Islet precursor cell (in vitro differentiated cells): Measurements from ENCODE around the gene FRMD6.

Source experiments
- DNase-seq: peaks from one replicate; pipeline ENCODE4 v3.0.0-alpha.2; 2018

The FRMD6 gene

DNA sequence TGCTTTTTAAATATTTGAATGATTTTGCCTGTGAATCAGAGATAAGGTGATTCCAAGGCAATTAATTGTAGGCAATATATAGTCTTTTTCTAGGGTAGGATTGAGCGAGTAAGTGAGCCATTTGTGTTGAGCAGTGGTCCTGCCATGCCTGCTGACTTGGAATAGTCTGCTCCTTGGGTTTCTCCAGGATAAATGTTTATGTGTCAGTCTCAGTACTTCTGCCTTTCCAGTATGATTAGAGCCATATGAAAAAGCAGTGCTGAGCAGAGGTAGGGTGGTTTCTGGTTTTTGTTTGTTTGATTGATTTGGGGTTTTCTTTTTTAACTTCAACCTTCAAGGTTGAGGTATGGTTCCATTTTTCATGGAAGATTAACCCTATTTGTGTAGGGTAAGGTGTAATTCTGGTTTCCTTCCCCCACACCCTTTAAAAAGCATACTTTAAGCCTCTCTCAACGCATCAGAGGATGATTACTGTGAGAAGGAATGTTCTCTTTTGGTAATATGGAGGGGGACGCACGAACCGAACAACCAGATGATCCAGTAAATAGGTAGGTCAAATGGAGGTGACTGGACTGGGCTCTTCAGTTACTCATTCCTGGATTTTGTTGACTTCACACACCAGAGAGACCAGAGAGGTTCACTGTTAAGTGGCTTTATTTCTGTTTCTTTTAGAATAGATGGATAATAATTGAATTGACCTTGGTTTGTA lies 22.7 kb downstream of the FRMD6 start:
- DNase-seq, result no peak

DNA sequence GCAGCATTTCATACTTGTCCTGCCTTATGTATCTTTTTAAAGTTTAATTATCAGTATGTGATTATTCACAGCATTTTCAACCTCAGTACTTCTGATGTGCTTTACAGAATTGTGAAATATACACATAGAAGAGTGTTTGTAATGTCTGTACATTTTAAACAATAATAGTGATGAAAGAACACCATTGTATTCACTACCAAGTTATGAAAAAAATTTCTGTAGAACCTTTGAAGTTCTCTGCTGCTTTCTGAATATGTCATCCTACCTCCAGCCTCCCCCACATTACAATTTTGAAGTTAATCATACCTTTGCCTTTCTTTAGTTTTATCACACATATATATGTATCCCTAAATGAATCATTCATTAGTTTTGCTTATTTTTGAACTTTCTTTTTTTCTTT lies 24.8 kb downstream of the FRMD6 start:
- DNase-seq, result no peak

DNA sequence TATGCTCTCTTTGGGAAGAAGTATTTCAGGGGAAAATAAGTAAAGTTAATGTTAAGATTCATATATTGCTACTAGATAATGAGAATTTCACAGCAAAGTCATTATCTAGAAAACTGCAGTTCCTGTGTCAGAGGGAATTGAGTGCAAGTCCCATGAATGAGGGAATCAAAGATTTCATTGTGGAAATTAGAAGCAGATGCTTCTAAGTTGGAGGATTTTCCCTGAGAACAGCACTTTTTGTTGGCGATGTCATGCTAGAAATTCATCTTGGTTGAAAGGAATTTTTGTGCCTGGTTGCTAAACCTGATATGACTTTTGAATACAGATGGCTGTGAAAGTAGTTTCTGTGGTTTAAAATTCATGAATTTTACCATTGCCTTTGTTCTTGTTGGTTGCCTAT lies 25.6 kb downstream of the FRMD6 start:
- no peak for DNase-seq

DNA sequence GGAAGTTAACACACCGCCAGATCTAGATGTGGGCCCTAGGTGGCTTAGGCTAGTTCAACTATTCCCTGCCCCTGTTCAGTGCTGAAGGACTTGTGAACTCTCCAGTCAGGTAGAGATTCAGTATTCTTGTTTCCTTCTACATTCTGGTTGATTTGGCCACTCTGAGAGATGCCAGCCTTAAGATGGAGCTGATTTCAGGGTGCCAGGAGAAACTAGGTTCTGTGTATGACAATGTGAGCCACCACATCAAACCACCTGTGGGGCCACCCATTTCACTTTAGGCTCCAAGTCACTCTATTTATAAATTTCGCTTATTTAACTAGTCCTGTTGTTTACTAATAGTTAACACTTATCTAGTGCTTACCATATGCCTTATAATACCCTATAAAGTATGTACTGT lies 26.0 kb downstream of the FRMD6 start:
- DNase-seq, result no peak

DNA sequence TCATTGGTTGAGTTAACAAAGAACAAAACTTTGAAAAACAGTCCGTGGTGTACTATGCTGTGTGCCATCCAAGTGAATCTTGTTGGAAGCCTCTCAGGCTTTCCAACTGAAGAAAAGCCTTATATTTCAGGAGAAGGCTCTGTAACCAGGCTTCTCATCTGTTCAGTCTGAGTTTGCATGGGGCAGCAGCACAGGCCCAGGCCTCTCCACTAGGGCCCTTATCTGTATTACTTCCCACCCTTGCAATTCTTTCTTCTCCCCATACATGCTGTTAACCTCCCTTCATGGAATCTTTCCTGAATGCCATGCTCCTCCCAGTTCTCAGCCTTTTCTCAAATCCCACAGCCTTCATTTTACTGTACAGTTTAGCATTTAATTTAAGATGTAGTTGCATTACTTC lies 28.3 kb downstream of the FRMD6 start:
- peak; percentile 54 for DNase-seq

DNA sequence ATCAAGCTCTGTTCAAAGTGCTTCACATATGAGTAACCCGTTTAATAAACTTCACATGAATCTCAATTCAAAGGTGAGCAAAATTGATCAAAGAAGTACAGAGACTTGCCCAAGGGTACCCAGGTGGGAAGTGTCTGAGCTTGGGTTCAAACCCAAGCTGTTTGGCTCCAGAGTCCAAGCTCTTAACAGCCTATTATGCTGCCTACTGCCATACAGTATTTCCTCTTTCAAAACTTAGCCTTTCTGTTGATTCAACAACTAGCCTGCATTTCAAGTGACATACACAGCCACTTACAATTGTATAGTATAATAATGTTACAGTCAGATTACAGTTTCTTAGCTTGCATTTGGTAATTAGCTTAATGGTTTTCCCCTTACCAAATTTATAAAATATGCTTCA lies 29.7 kb downstream of the FRMD6 start:
- DNase-seq, result no peak

DNA sequence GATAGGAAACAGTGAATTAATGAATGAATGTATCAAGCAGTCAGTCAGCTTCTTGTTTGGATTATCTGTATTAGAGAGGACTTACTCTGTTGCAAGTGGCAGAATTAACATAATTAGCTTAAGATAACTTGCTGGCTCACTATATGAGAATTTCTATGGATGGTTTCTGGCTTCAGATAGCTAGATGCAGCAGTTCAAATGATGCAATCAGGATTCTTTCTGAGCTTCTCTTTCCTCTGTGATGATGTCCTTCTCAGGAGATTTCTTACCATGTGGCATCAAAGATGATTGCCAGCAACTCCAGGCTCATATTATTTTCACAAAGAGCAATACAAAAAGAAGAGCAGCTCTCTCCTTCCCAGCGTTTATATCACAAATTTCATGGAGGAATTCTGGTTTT lies 30.7 kb downstream of the FRMD6 start:
- DNase-seq, result no peak

DNA sequence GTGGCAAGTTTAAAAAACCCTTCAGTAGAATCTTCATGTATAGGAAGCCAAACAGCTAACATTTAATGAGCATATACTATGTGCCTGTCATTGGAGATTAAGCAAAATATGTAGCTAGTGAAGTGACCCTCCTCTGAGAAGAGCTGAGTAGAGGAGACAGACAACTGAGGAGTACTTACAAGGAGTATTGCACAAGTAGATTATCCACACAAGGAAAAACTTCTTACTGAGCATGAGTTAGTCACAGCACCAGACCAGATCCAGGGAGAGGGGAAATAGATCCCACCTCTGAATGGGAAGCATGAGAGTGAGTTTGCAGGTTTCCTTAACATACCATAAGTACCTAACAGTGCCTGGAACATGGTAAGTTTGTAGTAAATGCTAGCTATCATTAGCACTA lies 33.0 kb downstream of the FRMD6 start:
- no peak for DNase-seq

DNA sequence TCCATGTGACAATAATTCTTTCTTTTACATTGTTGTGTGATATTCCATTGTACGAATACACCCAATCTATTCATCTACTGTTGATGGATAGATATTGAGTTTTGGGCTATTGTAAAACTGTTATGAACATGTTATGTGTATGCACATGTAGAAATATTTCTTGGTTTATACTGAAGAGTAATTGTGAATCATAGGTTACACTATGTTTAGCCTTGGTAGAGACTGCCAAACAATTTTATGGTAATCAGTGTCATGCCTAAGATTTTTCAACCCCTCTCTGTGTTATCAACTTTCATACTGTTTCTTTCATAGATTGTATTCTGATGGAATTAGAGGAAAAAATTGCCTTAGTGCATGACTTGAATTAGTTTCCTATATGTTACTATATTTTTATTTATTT lies 39.5 kb downstream of the FRMD6 start:
- no peak for DNase-seq

DNA sequence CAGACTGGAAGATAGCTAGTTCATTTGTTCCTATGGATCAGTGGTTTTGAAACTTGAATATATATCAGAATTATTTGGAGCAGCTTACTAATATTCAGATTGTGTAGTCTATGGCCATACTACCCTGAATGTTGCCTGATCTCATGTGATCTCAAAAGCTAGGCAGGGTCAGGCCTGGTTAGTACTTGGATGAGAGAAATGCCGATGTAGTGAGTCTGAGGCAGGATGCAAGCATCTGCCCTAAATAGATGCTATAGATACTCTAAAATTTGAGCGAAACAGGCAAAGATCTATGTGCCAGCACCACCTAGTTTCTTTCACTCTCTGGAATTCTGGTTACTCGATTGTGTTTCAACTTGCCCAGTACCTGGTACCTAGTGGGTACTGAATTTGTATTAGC lies 40.9 kb downstream of the FRMD6 start:
- DNase-seq, result no peak

DNA sequence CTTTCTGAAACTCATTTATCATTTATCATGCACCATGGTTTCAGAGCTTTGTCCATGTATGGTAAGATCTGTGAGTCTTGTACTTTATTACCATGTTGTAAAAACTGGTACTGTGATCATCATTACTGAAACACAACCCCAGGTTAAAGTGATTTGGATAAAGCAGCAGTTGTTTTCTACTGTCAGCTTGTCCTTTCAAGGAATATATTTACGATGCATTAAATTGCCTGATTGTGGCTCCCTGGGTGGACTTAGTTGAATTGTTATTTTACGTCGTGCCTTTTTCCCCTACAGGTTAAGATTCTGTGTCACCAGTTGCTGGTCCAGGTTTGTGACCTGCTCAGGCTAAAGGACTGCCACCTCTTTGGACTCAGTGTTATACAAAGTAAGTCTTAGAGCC lies 46.1 kb downstream of the FRMD6 start:
- no peak for DNase-seq

DNA sequence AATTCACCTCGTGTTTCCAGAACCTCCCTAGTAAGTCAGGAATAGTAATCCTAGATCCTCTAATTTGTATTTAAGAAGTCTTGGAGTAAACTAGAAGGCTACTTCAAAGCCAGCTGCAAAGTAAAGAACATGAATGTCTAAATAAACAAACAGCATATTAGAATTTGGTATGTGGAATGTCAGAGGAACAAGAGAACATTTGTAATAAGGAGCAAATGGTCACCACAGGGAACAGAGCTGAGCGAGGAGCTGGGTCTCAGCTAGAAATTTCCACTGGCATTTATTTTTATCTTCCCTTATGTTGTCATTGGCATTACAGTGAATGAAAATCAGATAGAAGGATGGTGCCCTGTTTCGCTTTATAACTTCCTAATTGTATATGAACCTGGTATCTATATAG lies 50.2 kb downstream of the FRMD6 start:
- no peak for DNase-seq

DNA sequence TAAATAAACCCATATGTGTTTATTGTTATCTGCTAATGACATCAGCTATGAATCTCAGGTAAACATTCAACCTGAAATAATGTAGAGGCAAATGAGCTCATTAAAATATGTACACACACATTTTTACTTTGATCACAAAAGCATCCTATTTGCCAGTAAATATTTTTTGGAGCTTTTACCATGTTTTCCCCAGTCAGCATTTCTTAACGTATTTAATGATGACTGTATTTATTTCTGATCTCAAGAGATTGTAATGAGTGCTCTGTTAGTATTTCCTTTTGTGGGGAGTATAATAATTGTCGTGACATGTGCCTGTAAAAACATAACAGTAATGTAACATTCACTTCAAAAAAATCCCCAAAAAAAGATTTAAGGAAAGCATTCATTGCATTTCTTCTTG lies 52.1 kb downstream of the FRMD6 start:
- DNase-seq, result no peak

DNA sequence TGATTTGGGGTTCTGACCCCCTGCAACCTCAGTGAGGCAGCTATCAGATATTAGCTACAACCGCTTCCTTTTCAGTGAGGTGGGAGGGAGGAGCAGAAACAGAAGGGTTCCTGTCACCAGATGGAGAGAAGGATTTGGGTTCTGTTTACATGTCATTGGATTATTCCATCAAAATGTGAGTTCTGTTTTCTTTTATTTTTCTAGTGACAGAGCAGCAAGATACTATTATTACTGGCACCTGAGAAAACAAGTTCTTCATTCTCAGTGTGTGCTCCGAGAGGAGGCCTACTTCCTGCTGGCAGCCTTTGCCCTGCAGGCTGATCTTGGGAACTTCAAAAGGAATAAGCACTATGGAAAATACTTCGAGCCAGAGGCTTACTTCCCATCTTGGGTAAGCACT lies 52.8 kb downstream of the FRMD6 start:
- DNase-seq, result no peak

DNA sequence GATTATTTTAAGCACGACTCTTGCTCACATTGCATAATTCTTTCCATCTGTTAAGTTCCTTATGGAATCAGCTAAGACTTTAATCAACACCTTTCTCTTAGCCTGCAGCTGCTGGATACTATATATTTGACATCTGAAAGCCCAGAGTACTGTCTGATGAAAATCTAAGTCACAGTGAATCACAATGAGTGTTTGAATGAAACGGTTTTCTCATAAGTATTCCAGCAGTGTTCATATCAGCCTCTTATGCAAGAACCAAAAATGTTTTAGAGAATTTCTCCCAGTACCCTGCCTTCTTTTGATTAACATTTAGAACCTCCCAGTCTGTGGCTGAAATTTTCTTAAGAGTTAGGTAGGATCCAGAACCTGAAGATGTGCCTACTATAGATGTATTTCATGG lies 55.6 kb downstream of the FRMD6 start:
- DNase-seq, result no peak

DNA sequence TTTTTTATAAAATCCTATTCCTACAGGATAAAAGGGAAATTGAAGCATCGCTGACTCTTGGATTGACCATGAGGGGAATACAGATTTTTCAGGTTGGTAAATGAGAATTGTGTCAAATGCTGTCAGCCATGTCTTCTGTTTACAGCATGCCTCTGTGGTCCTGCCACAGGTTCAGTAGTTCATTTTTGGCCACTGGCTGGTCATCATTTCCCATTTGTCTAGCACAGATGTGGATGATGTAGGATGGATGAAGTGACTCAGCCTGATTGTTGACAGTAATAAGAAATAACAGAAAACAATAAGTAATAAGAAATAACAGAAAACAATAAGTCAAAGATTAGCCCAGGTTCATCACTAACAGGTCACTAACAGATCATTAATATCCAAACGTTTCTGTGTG lies 59.8 kb downstream of the FRMD6 start:
- DNase-seq, result no peak

DNA sequence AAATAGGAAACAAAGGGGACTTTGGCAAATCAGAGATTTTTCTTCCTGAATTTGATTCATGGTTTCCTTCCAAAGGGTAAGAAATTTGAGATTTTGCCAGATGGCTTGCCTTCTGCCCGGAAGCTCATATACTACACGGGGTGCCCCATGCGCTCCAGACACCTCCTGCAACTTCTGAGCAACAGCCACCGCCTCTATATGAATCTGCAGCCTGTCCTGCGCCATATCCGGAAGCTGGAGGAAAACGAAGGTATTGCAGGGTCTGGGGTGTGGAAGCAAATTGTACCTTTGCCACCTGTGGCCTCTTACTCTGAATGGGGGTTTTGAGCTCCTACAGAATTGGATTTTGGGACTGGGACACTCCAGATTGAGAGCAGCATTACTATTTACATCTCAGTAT lies 63.5 kb downstream of the FRMD6 start:
- DNase-seq, result no peak

DNA sequence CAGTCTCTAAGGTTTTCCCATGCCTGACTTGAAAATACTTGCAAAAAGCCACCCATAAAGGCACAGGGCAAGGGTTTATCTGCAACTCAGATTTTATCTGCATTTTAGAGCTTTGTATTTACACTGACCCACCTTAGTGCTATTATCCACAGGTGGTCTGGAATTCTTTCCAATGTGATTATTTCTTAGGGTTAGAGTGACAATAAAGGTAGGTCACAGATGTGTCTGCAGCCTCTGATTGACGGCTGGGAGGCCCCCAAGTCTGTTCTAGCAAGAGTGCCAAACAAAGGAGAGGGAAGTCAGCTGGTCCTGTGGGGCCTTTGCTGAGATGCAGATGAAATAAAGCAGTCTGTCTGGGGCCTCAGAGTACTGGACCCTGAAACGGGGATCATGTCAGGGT lies 64.0 kb downstream of the FRMD6 start:
- no peak for DNase-seq

DNA sequence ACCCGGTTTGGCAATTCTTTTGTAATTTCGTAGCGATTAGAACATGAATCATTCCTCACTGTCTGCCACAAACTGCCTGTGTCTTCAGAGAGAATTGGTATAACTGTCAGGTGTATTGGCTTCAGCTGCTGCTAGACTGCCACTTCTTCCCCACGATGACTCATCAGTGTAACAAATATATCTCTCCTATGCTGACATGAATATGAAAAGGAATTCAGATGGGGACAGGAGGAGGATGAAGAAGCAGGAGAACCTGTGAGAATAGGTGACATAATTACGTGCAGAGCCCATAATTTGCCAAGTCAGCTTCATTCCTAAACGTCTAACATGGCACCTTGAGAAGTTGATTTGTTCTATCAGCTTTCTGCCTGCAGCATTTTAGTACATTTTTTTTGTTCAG lies 64.9 kb downstream of the FRMD6 start:
- no peak for DNase-seq

DNA sequence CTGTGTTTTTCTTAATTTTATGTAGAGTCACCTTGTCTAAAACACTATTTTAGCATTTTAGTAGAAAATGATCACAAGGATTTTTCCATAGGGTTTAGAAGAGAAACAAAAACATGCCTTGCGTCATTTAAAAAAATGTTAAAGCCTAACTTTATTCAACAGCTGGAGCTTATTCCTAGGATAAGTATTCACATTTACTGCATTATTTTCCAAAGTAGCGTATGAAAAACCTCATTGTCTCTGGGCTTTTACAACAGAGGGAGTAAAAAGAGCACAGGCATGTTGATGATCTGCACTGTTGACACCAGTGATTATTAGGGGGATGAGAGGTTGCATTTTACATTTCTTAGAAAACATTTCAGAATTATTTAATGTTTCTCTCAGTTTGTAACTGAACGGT lies 66.1 kb downstream of the FRMD6 start:
- no peak for DNase-seq

DNA sequence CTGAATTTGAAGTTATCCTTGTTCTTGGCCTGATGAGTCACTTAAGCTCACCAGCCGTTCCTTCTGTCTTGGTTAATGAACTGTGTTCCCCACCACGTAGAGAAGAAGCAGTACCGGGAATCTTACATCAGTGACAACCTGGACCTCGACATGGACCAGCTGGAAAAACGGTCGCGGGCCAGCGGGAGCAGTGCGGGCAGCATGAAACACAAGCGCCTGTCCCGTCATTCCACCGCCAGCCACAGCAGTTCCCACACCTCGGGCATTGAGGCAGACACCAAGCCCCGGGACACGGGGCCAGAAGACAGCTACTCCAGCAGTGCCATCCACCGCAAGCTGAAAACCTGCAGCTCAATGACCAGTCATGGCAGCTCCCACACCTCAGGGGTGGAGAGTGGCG lies 68.2 kb downstream of the FRMD6 start:
- no peak for DNase-seq

DNA sequence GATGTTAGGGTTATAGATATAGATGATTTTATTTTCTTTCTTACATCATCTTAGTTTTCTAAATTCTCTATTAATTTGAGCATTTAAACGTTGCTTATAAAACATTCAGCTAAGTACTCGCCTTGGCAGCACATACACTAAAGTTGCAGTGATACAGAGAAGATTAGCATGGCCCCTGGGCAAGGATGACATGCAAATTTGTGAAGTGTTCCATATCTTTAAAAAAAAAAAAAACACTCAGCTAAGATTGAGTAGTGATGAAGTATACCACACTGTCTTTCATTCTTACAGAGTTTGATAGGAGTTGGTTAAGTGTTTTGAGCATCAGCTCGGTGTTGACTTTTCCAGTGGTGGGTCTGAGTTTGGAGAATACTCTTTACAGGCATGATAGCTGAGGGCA lies 72.3 kb downstream of the FRMD6 start:
- DNase-seq, result no peak

DNA sequence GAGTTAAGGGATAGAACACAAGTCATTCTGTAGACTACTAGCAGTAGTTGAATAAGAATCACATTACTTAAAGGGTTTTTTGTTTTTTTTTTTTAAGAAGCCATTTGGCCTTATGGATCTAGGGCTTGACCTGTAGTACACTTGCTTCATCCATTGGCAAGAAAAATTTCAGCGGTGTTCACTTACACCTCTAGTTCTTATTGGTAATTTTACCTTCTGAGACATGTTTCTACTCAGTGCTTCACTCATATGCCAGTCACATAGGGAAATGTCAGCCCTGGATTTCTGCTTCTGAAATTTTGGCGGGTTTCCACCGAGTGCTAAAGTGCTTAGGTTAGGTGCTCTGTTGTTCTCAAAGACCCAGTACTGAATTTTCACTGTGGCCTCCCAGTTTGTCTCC lies 72.9 kb downstream of the FRMD6 start:
- no peak for DNase-seq

DNA sequence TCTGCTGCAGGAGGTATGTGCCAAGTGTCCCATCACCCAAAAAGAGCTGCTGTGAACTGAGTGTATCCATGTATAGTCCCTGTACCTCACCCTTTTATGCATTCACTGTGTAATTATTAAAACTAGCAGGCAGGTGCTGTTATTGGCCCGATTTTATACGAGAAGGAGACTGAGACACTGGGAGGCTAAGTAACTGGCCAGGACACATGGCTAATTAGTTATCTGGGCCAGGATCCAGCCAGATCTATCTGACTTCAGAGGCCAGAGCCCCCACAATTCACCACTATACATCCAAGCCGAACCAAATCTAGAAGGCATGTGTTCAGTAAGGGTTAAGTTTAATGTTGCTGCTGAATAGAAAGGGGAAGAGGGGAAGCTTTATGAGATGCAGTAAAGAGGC lies 73.4 kb downstream of the FRMD6 start:
- DNase-seq, result no peak

DNA sequence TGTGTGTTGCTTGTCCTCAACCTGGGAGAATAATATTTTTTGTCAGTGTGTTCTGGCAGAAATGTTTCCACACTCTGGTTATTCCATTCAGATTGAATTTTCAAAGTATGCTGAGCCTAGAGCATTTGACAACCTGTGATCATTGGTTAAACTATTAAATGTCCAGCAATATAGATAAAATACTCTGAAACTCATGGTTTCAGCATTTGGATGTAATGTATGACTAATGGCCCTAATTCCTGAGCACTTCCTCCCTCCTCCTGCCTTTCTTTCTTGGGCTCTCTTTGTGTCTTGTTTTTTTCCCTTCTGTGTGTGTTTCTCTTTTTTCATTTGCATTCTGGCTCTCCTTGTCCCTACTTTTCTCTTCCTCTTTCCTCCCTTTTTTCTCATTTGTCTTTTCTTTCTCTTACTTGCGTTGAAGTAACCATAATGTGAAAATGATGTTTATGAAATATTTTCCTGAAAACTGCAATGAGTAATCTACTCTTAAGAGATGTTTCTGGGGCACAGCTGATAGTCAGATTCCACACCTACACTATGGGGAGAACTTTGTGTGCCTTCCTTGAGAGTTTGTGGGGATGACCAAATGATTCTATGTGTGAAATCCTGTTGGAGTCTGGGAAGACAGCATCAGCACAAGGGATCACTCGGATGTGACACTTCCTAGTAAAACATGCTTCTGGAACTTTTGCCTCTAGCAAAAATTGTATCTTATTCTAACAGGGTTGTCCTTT lies 74.6 kb downstream of the FRMD6 start:
- no peak for DNase-seq
